Measurements from ENCODE around the gene STARD10.

The STARD10 gene

DNA sequence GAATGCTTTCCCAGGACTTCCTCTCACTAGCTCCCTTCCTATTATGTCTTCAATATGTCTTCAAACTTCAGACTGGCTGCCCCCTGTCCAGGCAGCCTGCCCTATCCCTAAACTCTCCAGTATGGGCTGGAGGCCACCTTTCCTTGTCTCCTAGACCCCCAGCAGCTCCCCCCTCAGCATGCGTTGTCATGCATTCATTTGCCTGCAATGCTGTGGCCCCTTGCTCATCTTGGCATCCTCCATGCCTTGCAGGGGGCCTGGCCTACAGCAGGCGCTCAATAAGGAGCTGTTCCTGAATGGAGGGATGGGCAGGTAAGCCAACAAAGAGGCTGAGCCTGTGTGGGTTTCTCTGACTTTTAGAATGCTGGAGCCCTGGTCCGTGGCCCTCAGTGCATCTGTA is 25.3 kb downstream of the STARD10 start:
- DNase-seq (ENCODE audit: low read depth) = no peak
- TF ChIP-seq, protein P1, sequence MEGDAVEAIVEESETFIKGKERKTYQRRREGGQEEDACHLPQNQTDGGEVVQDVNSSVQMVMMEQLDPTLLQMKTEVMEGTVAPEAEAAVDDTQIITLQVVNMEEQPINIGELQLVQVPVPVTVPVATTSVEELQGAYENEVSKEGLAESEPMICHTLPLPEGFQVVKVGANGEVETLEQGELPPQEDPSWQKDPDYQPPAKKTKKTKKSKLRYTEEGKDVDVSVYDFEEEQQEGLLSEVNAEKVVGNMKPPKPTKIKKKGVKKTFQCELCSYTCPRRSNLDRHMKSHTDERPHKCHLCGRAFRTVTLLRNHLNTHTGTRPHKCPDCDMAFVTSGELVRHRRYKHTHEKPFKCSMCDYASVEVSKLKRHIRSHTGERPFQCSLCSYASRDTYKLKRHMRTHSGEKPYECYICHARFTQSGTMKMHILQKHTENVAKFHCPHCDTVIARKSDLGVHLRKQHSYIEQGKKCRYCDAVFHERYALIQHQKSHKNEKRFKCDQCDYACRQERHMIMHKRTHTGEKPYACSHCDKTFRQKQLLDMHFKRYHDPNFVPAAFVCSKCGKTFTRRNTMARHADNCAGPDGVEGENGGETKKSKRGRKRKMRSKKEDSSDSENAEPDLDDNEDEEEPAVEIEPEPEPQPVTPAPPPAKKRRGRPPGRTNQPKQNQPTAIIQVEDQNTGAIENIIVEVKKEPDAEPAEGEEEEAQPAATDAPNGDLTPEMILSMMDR (IDR thresholded peaks at IDR 0.05; ENCODE audit: control insufficient read depth, extremely low read depth, insufficient read depth) = no peak
- H3K4me3 ChIP-seq (ENCODE audit: low read depth, low read length) = no peak overlapping the region

DNA sequence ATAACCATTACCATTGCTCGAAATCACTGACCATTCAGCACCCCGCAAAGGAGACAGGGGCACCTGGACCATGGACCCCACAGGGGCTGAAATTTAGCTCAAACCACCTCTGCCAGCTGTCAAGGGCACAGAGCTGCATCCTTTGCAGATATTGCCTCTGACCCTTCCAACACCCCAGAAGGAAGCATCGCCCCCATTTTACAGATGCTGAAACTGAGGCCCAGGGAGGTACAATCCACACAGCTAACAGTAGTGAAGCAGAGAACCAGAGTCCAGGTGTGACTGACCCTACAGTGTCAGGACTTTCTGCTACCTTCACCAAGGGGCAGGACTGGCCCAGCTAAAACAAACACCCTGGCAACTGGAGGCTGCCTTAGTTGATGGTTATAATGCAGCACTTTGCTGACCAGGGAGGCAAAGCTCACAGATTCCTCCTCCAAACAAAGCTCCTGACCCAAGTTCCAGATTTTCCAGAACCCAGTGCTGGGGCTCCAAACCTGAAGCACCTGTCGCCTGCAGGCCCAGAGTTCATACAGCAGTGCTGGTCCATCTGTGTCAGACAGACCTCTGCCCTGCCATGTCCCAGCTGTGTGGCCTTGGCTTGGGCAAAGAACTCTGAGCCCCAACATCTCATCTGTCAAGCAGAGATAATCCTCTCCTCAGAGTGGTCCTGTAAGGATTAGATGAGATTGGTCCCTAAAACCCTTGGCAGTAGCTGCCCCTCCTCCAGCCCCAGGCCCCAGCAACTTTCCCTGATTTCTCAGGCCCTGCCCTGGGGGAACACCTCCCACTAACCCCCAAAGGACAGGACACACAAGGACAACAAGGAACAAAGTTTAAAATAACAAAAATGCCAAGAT is 26.4 kb downstream of the STARD10 start:
- TF ChIP-seq, protein P1 (IDR thresholded peaks at IDR 0.05; ENCODE audit: control insufficient read depth, extremely low read depth, insufficient read depth) = no peak
- no peak overlapping the region for H3K4me3 ChIP-seq (ENCODE audit: low read depth, low read length)
- no peak for DNase-seq (ENCODE audit: low read depth)

GRCh38 chr11:72766152-72766902 is 27.5 kb downstream of the STARD10 start:
- DNase-seq (ENCODE audit: low read depth) = no peak
- H3K4me3 ChIP-seq (ENCODE audit: low read depth, low read length) = no peak overlapping the region
- TF ChIP-seq, protein P1 (IDR thresholded peaks at IDR 0.05; ENCODE audit: control insufficient read depth, extremely low read depth, insufficient read depth) = no peak

DNA sequence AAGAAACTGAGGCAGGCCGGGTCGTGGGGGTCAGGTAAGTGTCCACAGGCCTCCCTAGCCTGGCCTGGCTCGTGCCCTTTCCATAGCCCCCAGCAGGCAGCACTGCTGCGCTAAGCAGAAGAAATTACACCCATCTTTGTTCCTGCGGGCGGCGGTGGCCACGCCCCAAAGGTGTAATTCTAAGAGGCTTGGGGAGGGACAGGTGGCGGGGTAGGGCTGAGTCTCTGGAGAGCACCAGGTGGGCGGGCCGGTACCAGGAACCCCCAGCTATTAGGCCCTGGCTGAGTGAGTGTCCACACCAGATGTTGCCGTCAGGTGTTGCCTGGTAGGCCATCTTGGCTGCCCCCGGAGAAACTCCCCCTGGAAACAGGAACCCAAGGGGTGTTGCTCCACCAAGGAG is 29.3 kb downstream of the STARD10 start:
- no peak overlapping the region for H3K4me3 ChIP-seq (ENCODE audit: low read depth, low read length)
- TF ChIP-seq, protein P1 (IDR thresholded peaks at IDR 0.05; ENCODE audit: control insufficient read depth, extremely low read depth, insufficient read depth) = no peak
- no peak for DNase-seq (ENCODE audit: low read depth)

DNA sequence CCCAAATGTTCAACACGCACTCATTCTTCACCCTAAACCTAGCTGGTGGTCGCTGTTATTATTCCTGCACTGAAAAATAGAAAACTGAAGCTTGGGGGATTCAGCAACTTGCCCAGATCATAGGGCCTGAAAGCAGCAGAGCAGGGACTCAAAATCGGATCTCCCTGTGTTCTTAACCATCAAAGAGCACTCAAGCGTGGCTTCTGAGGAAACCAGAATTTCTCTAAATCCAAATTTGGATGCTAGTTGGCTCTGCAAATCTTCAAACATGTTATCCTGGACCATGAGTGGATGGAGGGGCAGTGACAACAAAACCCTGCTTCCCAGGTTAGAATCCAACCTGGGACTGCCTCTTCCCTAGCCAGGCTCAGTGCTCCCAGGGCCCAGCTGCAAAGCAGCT is 30.0 kb downstream of the STARD10 start:
- no peak overlapping the region for H3K4me3 ChIP-seq (ENCODE audit: low read depth, low read length)
- no peak for DNase-seq (ENCODE audit: low read depth)
- TF ChIP-seq, protein P1 (IDR thresholded peaks at IDR 0.05; ENCODE audit: control insufficient read depth, extremely low read depth, insufficient read depth) = no peak

DNA sequence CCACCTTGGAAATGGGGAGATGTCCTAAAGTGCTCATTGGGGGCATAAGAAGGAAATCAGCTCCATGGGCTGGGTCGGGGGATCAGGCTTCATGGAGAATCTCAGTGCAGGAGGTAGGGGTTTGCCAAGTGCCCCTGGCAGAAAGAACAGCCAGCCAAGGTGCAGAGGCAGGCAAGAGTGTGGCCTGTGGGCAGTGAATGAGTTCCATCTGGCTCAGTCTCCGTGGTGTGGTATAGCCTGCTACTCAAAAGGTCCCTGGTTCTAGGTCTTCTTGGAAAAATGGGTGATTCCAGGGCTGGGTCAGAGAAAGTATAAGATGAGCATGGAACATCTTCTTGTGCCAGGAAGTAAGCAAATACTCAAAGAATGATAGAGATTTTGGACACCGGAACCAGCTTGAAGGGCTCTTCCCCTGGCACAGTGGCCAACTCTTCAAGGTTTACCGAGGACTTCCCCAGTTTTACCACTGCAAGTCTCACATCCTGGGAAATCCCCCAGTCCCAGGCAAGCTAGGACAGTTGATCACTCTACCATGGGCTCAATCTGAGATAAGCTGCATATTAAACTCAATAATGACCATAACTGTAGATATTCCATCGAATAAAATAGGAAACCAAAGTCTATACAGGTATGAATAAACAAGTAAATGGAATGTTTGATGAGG is 31.1 kb downstream of the STARD10 start:
- DNase-seq (ENCODE audit: low read depth) = no peak
- no peak overlapping the region for H3K4me3 ChIP-seq (ENCODE audit: low read depth, low read length)
- TF ChIP-seq, protein P1 (IDR thresholded peaks at IDR 0.05; ENCODE audit: control insufficient read depth, extremely low read depth, insufficient read depth) = no peak

All from LNCaP clone FGC (cell line).